Measurements from ENCODE around the gene PNMA1.

- TF ChIP-seq EZH2 (IDR thresholded peaks at IDR 0.05; ENCODE audit: borderline replicate concordance, insufficient read depth, low read length, poor library complexity, severe bottlenecking): no peak
- TF ChIP-seq CTCF (IDR thresholded peaks at IDR 0.05; ENCODE audit: poor library complexity, severe bottlenecking): no peak
- TF ChIP-seq, protein P1, sequence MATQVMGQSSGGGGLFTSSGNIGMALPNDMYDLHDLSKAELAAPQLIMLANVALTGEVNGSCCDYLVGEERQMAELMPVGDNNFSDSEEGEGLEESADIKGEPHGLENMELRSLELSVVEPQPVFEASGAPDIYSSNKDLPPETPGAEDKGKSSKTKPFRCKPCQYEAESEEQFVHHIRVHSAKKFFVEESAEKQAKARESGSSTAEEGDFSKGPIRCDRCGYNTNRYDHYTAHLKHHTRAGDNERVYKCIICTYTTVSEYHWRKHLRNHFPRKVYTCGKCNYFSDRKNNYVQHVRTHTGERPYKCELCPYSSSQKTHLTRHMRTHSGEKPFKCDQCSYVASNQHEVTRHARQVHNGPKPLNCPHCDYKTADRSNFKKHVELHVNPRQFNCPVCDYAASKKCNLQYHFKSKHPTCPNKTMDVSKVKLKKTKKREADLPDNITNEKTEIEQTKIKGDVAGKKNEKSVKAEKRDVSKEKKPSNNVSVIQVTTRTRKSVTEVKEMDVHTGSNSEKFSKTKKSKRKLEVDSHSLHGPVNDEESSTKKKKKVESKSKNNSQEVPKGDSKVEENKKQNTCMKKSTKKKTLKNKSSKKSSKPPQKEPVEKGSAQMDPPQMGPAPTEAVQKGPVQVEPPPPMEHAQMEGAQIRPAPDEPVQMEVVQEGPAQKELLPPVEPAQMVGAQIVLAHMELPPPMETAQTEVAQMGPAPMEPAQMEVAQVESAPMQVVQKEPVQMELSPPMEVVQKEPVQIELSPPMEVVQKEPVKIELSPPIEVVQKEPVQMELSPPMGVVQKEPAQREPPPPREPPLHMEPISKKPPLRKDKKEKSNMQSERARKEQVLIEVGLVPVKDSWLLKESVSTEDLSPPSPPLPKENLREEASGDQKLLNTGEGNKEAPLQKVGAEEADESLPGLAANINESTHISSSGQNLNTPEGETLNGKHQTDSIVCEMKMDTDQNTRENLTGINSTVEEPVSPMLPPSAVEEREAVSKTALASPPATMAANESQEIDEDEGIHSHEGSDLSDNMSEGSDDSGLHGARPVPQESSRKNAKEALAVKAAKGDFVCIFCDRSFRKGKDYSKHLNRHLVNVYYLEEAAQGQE (IDR thresholded peaks at IDR 0.05; ENCODE audit: borderline replicate concordance): no peak
- no peak for TF ChIP-seq TAF1 (IDR thresholded peaks at IDR 0.05; ENCODE audit: low read depth)
- TF ChIP-seq MXI1 (conservative IDR thresholded peaks at IDR 0.05; ENCODE audit: poor library complexity, severe bottlenecking): no peak
- no peak for TF ChIP-seq EP300 (conservative IDR thresholded peaks at IDR 0.05; ENCODE audit: poor library complexity, severe bottlenecking)
These were observed 52.3 kb downstream of the PNMA1 start for GRCh38 chr14:73661872-73662271.
